GM20000 (cell line): Measurements from ENCODE around the gene REG4.

Experiments used
- DNase-seq: peaks from one replicate; pipeline ENCODE4 v3.0.0; 2012; ENCODE audit warnings: low spot score
- TF ChIP-seq, protein P1 (sequence below): IDR thresholded peaks from 2 replicates; pipeline ENCODE4 v1.5.1; 2012; ENCODE audit warnings: mild to moderate bottlenecking, control low read depth; ENCODE audit errors: extremely low read depth, missing control alignments

The REG4 gene

DNA sequence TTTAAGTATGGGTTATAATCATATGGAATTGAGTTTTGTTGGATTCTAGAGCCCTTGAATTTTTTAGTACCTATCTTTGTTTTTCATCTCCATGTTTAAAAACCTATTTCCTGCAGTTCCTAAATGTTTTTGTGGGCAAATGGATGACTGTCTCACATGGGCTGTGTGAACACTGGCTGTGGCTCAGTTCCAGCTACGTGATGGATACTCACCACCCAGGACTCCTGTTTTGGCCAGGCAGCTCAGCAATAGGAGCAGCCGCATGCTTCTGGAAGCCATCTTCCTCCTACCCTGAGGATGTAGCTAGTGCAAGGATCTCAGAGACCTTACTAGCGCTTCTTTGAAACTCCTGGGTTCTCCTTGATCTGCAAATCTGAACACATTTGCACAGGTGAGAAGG, 2.8 kb downstream of the REG4 start:
- TF ChIP-seq, protein P1, sequence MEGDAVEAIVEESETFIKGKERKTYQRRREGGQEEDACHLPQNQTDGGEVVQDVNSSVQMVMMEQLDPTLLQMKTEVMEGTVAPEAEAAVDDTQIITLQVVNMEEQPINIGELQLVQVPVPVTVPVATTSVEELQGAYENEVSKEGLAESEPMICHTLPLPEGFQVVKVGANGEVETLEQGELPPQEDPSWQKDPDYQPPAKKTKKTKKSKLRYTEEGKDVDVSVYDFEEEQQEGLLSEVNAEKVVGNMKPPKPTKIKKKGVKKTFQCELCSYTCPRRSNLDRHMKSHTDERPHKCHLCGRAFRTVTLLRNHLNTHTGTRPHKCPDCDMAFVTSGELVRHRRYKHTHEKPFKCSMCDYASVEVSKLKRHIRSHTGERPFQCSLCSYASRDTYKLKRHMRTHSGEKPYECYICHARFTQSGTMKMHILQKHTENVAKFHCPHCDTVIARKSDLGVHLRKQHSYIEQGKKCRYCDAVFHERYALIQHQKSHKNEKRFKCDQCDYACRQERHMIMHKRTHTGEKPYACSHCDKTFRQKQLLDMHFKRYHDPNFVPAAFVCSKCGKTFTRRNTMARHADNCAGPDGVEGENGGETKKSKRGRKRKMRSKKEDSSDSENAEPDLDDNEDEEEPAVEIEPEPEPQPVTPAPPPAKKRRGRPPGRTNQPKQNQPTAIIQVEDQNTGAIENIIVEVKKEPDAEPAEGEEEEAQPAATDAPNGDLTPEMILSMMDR = no peak

DNA sequence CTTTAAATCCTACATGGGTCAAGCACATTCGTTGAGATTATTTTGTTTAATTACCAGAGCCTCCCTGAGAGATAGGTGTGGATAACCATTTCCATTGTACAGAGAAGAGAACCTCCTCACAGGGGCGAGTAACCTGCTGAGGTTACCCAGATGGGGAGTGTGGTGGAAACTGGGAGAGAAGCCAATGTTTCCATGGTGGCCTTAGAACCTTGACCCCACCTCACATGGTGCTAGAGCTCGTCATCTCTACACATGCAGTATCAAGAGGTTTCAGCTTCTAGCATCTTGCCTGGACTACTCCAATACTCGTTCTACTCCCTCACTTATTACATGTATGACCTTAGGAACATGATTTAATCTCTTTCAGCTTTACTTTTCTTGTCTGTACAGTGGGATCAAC, 4.8 kb downstream of the REG4 start:
- TF ChIP-seq, protein P1 = no peak
- DNase-seq = no peak

More for the DNA sequence above, 2.8 kb downstream of the REG4 start:
- no peak for DNase-seq

DNA sequence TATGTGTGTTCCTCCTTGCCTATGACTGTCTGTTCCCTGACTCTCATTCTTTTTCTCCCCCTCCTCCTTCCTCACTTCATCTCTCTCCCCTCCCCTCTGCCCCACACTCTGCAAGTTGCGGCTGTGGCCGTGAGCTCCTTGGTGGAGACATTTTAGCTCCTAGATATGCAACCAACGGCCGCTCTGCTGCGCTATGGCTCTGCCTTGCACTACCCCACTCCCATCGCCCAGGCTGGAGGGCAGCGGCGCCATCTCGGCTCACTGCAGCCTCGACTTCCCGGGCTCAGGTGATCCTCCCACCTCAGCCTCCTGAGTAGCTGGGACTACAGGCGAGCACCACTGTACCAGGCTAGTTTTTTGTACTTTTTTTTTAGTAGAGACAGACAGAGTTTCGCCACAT, 5.5 kb downstream of the REG4 start:
- DNase-seq = no peak
- TF ChIP-seq, protein P1 = no peak

DNA sequence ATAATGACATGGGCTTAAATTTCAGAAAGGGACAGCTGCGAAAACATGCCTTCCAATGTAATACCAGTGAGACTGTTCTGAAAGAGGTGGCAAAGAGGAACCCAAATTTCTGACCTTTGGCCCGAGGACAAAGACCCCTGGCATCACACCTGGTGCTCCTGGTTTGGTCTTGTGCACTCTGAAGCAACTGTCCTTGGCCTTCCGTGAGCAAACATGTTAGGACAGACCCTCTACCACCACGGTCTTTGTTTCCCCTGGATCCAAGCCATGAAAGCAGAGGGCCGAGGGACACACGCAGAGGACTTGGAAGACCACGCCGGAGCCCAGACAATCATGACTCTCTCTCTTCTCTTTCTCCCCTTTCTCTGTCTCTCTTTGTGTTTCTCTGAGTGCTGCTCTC, 6.0 kb downstream of the REG4 start:
- TF ChIP-seq, protein P1 = no peak
- no peak for DNase-seq

DNA sequence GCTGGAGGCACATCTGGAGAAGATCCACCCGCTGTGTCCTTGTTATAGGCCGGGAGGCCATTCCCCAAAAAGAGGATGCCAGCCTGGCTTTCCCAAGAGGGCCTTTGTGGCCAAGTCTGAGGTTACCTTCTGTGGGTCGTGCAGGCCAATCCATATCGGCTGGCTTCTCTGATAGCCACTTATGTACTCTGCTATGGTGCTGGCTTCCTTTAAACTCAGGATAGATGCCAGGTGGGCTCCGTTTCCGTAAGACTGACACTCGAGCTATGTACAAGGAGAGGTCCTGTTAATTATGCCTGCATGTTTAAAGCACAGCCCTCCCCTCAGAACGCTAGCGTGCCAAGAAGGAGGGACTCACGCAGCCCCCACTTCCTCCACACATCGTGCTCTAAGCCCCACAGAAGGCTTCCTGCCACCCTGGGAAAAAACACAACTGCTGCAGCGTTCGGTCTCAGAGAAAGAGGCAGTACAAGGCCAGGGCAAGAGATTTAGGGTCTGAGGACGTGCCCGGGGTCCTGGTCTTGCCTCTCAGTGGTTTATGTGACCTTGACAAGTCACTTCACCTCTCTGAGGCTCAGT, 11.6 kb downstream of the REG4 start:
- DNase-seq = no peak
- TF ChIP-seq, protein P1 = no peak

DNA sequence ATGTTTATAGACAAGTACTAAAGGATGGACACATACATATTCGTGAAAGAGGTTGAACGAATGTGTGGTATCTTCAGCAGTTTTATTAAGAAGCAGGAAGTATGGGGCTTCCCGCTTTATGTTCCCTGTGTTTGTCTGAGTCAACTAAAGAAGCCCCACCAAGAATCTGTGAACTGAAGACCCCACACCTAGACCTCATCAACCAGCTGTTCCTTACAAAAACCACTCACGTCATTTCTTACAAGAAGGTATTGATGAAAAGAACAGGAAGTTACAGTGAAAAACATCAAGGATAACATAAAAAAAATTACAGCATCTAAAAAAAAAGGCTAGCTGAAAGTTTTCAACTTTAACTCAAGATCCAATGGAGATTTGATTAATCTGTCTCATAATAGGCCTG, 12.3 kb downstream of the REG4 start:
- TF ChIP-seq, protein P1 = no peak
- DNase-seq = no peak

DNA sequence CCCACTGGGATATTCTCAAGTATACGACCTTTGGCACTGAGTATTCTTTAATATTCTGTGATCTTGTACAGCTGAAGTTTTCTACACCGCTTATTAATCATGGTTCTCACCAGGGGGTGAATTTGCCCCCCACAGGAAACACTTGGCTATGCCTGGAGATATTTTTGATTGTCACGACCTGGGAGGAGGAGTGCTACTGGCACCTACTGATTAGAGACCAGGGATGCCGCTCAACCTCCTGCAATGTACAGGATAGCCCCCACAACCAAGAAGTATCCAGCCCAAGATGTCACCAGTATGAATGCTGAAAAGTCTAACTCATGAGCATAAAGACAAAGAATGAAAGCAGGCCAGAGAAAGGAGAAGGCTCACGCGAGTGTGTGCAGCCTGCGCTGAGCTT, 13.7 kb downstream of the REG4 start:
- TF ChIP-seq, protein P1 = no peak
- no peak for DNase-seq
